Muscle of leg (tissue), 11 donors: ENCODE measurements around the gene SNX14. TPM values are rescaled to one million over a fixed set of nuclear protein-coding genes. Genes with fewer than 3 reads are reported as not detected.
A peak's percentile ranks its signal among the peaks of the same experiment; 100 is the strongest.

ENCODE experiments used
- DNase-seq: peaks from one replicate; pipeline ENCODE4 v3.0.0; 2013
- H3K27ac ChIP-seq: one replicate; pipeline ENCODE4 v1.5.1; 2013; ENCODE audit warnings: mild to moderate bottlenecking, low read length, control low read depth
- H3K27me3 ChIP-seq: one replicate; pipeline ENCODE4 v1.6.1; 2013; ENCODE audit warnings: low read length; ENCODE audit not compliant: control insufficient read depth, insufficient read depth
- H3K36me3 ChIP-seq: one replicate; pipeline ENCODE4 v1.6.1; 2013; ENCODE audit warnings: low read length; ENCODE audit not compliant: control insufficient read depth, insufficient read depth
- H3K4me1 ChIP-seq: one replicate; pipeline ENCODE4 v1.6.1; 2013; ENCODE audit warnings: low read length; ENCODE audit not compliant: control insufficient read depth, insufficient read depth
- H3K4me3 ChIP-seq: one replicate; pipeline ENCODE4 v1.5.1; 2013; ENCODE audit warnings: low read length, control low read depth
- H3K9me3 ChIP-seq: replicated peaks from 2 replicates; pipeline ENCODE4 v1.6.1; 2013; ENCODE audit warnings: low read depth, low read length; ENCODE audit not compliant: control insufficient read depth
- WGBS: methylation state at CpG from one replicate; pipeline ENCODE4 v1.1.5; 2013; ENCODE audit warnings: missing lambda C conversion rate; ENCODE audit not compliant: insufficient coverage; 5-methylcytosine and 5-hydroxymethylcytosine counted together
- polyA plus RNA-seq, 8 donors: library from polyadenylated mRNA; unstranded; fragments of 120-200 nt; gene quantifications; one replicate each; pipeline versions ENCODE4 v1.2.1 to v1.2.3, GENCODE V29; 2013; ENCODE audit warnings: inconsistent platforms in 1 of 8, low replicate concordance in 1 of 8; ENCODE audit not compliant: insufficient read length in 8 of 8, insufficient read depth in 1 of 8
- total RNA-seq: library from RNA; stranded (reverse); fragments of 120-200 nt; gene quantifications from one replicate; pipeline ENCODE4 v1.2.4, GENCODE V29; 2013

Gene SNX14
- total and polyA plus RNA-seq, 9 donors = 37.8 to 54.5 (median 46.8) TPM

DNA sequence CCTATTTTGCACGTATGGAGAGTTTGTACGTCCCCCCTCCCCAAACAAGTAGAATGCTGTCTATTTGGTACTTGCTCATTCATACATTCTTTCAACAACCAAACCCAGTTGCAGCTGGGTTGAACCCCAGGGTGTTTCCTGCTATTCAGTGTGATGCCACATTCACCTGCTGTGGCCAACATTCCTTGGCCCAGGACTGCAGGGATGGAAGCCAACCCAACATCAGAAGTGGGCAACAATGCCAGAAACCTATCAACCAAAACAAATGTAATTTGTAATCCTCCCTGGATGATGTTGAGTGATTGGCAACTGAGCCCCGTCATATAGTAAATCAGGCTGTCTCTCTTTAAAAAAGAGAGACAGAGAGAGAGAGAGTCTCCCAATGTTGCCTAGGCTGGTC lies 134.9 kb downstream of the SNX14 start:
- peak overlapping the region; percentile 89 for H3K27ac ChIP-seq
- no peaks in the 10 kb centered on the region for H3K36me3 ChIP-seq
- H3K27me3 ChIP-seq = no peaks in the 10 kb centered on the region
- no peaks in the 10 kb centered on the region for H3K9me3 ChIP-seq
- peaks cover 38% of the 10 kb centered on the region for H3K4me1 ChIP-seq
- H3K4me3 ChIP-seq = no peak overlapping the region
- WGBS = no CpG with 5 or more reads among the region's 3 CpGs
- peak; percentile 38 for DNase-seq

GRCh38 chr6:85458184-85458583 lies 135.5 kb downstream of the SNX14 start:
- Histone ChIP-seq H3K9me3 (no peaks in the 10 kb centered on the region), H3K27ac (peak overlapping the region; percentile 82), H3K36me3 (no peaks in the 10 kb centered on the region), H3K4me3 (no peak overlapping the region), H3K4me1 (peaks cover 42% of the 10 kb centered on the region), H3K27me3 (no peaks in the 10 kb centered on the region)
- DNase-seq = no peak
- no CpG with 5 or more reads among the region's 2 CpGs for WGBS

GRCh38 chr6:85456782-85457181 lies 136.9 kb downstream of the SNX14 start:
- Histone ChIP-seq H3K9me3 (no peaks in the 10 kb centered on the region), H3K27ac (no peak overlapping the region), H3K36me3 (no peaks in the 10 kb centered on the region), H3K4me3 (no peak overlapping the region), H3K4me1 (peaks cover 38% of the 10 kb centered on the region), H3K27me3 (no peaks in the 10 kb centered on the region)
- 88% methylated on average over 1 of the region's 4 CpGs for WGBS
- DNase-seq = no peak

Other genes with a start within 250 kb of the SNX14 start
- 28.8 TPM for gene NT5E, start 143.8 kb downstream of the SNX14 start, total RNA-seq
- gene NT5E, start 143.8 kb downstream of the SNX14 start, polyA plus RNA-seq = 10 to 100 TPM; 19.5 to 42.1 (median 25.6) TPM
- 56.3 TPM for gene SYNCRIP, start 49.0 kb upstream of the SNX14 start, total RNA-seq
- gene SYNCRIP, start 49.0 kb upstream of the SNX14 start, polyA plus RNA-seq = 100 to 1,000 TPM in 5 of 8 donors, 10 to 100 TPM in 3; 74.7 to 126 (median 101) TPM